GM06990 (cell line): ENCODE results near the gene C2orf72.

Experiments
- DNase-seq: peaks from one replicate; pipeline ENCODE4 v3.0.0-alpha.2; 2011; ENCODE audit not compliant: insufficient read length; ENCODE audit errors: extremely low read depth
- H3K27me3 ChIP-seq: replicated peaks from 2 replicates; pipeline ENCODE4 v1.6.0; 2011; ENCODE audit warnings: low read length; ENCODE audit not compliant: control insufficient read depth, insufficient read depth
- H3K36me3 ChIP-seq: 2 replicates; pipeline ENCODE4 v1.5.1; 2011; ENCODE audit warnings: low read length; ENCODE audit not compliant: control insufficient read depth, insufficient read depth
- H3K4me3 ChIP-seq: replicated peaks from 2 replicates; pipeline ENCODE4 v1.5.1; 2011; ENCODE audit warnings: low read depth, mild to moderate bottlenecking, control low read depth, low read length
- CTCF ChIP-seq: IDR thresholded peaks from 2 replicates; pipeline ENCODE4 v1.5.1; 2011; ENCODE audit warnings: low read length, control low read depth, mild to moderate bottlenecking, inconsistent platforms; ENCODE audit not compliant: insufficient read depth, poor library complexity, severe bottlenecking

C2orf72 gene

GRCh38 chr2:231052494-231053451 is 15.4 kb downstream of the C2orf72 start:
- peak; percentile 99 for TF ChIP-seq CTCF
- H3K36me3 ChIP-seq = no peaks in the 10 kb centered on the region
- peak overlapping the region; percentile 56 for H3K4me3 ChIP-seq
- DNase-seq = peak; percentile 83
- H3K27me3 ChIP-seq = no peaks in the 10 kb centered on the region; the same call in 1 of the 2 replicates

GRCh38 chr2:231053846-231054245 is 16.5 kb downstream of the C2orf72 start:
- TF ChIP-seq CTCF = no peak
- DNase-seq = no peak
- H3K4me3 ChIP-seq = no peak overlapping the region
- no peaks in the 10 kb centered on the region for H3K27me3 ChIP-seq
- no peaks in the 10 kb centered on the region for H3K36me3 ChIP-seq

- TF ChIP-seq CTCF = peak; percentile 96
- H3K36me3 ChIP-seq = no peaks in the 10 kb centered on the region
- no peaks in the 10 kb centered on the region for H3K27me3 ChIP-seq
- H3K4me3 ChIP-seq = peak within 1 kb of the TSS; percentile 97
- peak; percentile 90 for DNase-seq
Measured at GRCh38 chr2:231056453-231057416, 19.4 kb downstream of the C2orf72 start, which contains the start of gene PSMD1. Gene PSMD1, plus strand, starts transcription at chr2:231056867. Its CDS starts 159 bp downstream, at chr2:231057026.

GRCh38 chr2:231057590-231057989 is 20.3 kb downstream of the C2orf72 start:
- no peaks in the 10 kb centered on the region for H3K36me3 ChIP-seq
- peak overlapping the region; percentile 97 for H3K4me3 ChIP-seq
- no peak for TF ChIP-seq CTCF
- H3K27me3 ChIP-seq = no peaks in the 10 kb centered on the region
- no peak for DNase-seq

GRCh38 chr2:231058761-231059550 is 21.6 kb downstream of the C2orf72 start:
- Histone ChIP-seq H3K36me3 (no peaks in the 10 kb centered on the region; the same call in 1 of the 2 replicates), H3K27me3 (no peaks in the 10 kb centered on the region), H3K4me3 (no peak overlapping the region; the same call in 1 of the 2 replicates)
- no peak for DNase-seq
- no peak for TF ChIP-seq CTCF
